Stimulated activated CD4-positive, alpha-beta T cell treated with anti-CD3 and anti-CD28 coated beads, Interleukin-12 subunit alpha, Interleukin-12 subunit beta, amount 100 ng/mL, for 48 hours (primary cell): ENCODE results near the gene EGFLAM.

Experiments used
- DNase-seq, 3 donors: peaks; one replicate each; pipeline ENCODE4 v3.0.0-alpha.2; 2020; ENCODE audit warnings: low read depth in 2 of 3, low spot score in 1 of 3

EGFLAM gene

GRCh38 chr5:38371596-38371995 lies 113.2 kb downstream of the EGFLAM start:
- DNase-seq = no peak

- DNase-seq = no peak
Observed at GRCh38 chr5:38373743-38374142, 115.4 kb downstream of the EGFLAM start.

DNA sequence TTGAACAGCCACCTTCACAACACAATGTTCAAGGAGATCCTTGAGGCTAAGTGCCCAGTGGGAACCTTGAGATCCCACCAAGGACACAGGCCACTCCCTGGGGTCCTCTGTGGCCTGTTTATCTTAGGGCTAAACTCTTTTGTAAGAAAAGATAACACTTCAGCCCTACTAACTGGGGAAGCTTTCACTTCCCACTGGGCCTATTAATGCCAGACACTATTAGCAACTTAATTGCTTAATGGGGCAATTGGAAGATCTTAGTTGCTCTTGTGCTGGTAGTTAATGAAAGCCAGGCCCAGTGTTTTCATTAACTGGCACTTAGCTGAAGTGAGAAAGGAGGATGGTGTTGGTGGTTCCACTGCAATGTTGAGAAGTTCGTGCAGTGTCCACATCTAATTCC lies 117.1 kb downstream of the EGFLAM start:
- DNase-seq = no peak

GRCh38 chr5:38376404-38376803 lies 118.0 kb downstream of the EGFLAM start:
- DNase-seq = no peak

GRCh38 chr5:38378579-38378978 lies 120.2 kb downstream of the EGFLAM start:
- no peak for DNase-seq

DNA sequence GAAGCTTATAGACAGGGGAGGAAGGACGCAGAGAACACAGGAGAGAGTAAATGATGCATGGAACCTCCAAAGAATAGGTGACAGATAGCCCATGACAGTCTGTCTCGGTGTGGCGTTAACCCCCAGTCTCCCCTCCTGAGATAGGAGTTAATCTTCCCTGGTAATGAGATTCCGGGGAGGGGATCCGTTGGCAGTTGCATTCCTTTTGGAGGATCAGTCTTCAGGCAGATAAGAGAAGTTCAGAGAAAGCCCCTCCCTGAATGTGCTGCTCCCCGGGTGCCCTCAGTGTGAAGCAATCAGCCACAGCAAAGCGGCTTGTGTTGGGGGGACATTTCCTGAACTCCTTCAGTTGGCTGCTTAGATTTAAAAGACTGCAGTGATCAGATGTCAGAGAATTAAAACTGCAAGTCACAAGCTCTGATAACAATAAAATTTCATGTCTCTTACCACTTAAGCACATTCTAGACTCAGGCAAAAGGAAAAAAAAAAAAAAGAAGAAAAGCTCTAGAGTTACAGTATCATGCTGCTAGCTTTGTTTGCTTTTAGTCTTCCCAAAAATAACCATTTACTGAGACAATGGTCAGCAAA lies 121.1 kb downstream of the EGFLAM start:
- no peak for DNase-seq

GRCh38 chr5:38380537-38380936 lies 122.2 kb downstream of the EGFLAM start:
- DNase-seq = no peak

GRCh38 chr5:38381361-38381760 lies 123.0 kb downstream of the EGFLAM start:
- no peak for DNase-seq

DNA sequence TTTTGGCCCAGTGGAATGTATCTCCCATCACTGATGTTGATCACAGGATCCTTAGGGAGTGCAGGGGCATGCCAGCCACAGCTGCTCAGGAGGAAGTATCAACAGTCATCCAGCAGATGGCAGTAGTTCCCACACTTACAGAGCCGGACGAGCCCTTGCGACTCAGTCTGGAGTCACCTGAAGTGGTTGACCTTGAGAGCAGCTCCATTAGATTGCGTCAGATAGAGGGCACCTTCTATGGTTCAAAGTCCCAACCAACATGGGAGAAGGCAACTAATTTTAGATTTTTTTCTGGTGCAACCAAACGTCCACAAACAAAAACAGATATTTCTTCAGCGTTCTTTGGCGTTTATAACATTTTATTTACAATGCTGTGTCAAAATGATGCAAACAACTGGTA lies 124.5 kb downstream of the EGFLAM start:
- DNase-seq = peak; percentile 11 to 62 (median 20)

DNA sequence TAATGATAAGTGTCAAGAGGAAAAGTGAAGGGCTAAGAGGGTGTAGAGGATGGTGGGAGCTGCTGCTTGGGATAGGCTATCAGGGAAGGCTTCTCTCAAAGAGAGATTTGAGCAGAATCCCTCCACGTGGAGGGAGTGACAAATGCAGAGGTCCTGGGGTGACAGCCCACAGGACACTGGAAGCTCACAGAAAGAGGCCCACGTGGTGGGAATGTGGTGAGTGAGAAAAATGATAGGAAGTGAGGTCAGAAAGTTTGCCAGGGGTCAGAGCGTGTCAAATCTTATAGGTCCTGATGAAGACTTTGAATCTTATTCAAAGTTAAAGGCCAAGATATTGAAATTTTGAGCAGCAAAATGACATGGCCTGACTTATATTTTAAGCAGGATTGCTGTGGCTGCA lies 125.3 kb downstream of the EGFLAM start:
- no peak for DNase-seq

DNA sequence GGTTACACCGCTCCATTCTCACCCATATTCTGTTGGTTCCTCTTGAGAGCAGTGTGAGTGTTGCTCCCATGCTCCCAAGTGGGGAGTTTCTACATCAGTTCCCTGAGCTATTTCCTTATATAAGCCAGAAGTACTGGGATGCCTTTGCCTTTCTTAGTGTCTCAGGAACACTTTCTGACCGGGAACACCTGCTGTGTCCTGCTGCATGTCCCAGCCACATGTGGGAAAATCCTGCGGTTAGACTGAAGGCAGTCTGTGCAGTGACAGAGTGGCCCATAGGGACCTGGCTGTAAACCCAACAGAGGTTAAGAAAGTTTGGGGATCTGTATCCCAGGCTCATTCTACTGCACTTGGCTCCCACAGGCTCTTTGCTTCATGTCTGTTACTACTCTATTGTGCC lies 126.0 kb downstream of the EGFLAM start:
- DNase-seq = no peak

DNA sequence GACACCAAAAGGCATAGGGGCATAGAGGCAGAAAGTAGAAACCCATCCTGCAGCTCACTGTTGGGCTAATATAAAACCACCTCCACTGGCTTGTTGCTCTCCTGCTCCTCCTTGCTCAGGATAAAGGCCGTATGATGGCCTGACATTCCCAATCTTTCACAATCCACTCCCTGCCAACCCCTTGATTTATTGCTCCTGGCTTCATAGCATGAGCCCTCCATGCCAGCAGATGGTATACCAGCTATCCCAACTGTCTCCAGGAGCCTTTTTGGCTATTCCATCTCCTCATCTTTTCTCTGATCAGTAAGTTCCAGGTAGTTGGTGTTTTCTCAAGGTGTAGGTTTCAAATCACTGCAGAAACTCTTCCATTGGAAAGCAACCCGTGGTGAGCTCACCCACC lies 128.8 kb downstream of the EGFLAM start:
- DNase-seq = no peak

GRCh38 chr5:38393636-38394035 lies 135.3 kb downstream of the EGFLAM start:
- DNase-seq = no peak

- no peak for DNase-seq
Observed at GRCh38 chr5:38396766-38397165, 138.4 kb downstream of the EGFLAM start.

DNA sequence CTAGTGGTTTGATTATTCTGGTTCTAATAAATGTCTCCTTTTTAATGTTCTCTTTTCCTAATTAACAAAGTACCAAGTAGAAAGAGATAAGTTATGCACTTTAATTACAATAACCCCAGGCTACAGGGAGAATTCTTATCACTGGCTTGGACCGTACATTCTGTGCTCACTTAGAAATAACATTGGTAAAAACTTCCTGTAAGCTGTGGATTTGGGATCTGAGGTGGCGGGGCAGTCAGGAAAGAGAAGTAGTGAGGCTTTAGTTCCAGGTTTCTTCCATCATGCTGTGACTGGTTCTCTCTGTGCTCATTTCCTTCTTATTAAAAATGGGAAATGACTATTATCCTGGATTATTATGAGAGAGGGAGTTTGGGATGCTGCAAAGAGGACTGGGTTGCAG lies 142.0 kb downstream of the EGFLAM start:
- DNase-seq = no peak

GRCh38 chr5:38401145-38401544 lies 142.8 kb downstream of the EGFLAM start:
- DNase-seq = no peak

DNA sequence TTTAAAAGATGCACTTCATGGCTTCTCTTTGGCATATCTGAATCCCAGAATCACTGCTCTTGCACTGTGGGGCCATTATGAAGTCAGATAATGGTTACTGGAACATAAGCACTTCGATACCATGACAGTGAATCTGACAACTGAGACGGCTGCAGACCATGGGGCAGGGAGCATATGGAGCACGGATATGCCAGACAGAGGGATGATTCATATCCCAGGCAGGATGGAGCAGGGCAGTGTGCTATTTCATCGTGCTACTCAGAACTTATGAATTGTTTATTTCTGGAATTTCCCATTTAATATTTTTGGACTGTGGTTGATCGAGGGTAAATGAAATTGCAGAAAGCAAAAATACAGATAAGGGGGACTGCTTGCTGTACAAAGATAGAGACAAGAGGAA lies 145.0 kb downstream of the EGFLAM start:
- DNase-seq = no peak

DNA sequence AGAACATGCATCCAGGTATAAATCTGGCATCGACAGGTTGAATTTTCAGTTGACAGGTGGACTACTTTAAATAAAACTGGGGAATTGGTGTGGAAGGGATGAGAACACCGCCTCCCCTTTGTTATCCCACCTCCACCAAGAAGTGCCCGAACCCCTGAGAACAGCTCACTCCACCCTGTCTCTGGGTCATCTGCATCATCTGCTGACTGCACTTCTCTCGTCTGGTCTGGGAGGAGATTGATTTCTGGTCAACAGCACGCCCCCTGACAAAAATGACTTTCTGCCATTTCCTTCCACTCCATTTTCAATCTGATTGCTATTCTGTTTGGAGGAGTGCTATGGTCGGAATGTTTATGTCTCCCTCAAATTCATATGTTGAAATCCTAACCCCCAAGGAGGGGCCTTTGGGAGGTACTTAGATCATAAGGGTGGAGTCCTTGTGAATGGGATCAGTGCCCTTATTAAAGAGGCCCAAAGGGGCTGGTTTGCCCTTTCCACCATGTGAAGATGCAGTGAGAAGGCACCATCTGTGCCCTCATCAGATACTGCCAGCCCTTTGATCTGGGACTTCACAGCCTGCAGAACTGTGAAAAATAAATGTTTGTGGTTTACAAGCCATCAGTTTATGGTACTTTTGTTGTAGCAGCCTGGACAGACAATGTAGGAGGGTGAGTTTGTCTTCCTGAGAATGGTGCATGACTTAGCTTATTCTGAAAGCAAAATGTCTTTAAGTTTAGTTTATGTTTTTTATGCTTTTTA lies 145.7 kb downstream of the EGFLAM start:
- no peak for DNase-seq

DNA sequence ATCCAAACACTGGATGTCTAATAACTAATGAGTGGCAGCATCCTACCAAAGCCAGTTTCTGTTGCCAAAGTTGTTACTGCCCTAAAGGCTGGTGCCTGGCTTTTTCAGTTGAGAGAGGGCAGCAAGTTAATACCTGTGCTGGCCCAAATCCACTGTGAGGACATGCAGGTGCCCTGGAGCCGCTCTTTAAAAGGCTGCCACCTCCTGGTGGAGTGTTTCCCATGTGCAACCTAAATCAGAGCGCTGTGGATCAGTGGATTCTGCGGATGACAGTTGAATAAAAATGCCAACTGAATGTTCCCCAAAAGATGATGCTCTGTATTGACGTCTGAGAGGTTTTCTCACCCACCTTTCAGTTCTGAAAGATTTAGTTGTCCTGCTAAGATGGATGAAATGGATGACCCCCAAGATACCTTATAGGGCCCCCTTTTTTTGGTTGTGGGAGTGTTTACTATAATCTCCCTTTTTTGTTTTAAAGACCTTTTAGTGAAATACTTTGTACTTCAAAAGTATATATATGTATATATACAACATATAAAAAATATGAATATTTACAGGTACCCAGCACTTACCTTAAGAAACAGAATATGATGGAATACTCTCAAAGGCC lies 146.4 kb downstream of the EGFLAM start:
- DNase-seq = no peak

- DNase-seq = no peak
Observed at GRCh38 chr5:38408446-38409198, 150.3 kb downstream of the EGFLAM start.

- no peak for DNase-seq
Observed at GRCh38 chr5:38410304-38410990, 152.1 kb downstream of the EGFLAM start.
